HL-60 (cell line): ENCODE results near the gene NCSTN.

Experiments used
- GABPA ChIP-seq: IDR thresholded peaks from 2 replicates; pipeline ENCODE4 v1.6.1; 2012; ENCODE audit warnings: low read depth
- POLR2AphosphoS5 ChIP-seq: IDR thresholded peaks from 2 replicates; pipeline ENCODE4 v1.6.1; 2012; ENCODE audit warnings: low read depth
- REST ChIP-seq: IDR thresholded peaks from 2 replicates; pipeline ENCODE4 v1.6.1; 2012; ENCODE audit warnings: low read depth; ENCODE audit not compliant: insufficient replicate concordance
- SPI1 ChIP-seq: IDR thresholded peaks from 2 replicates; pipeline ENCODE4 v1.6.1; 2012; ENCODE audit warnings: low read depth, mild to moderate bottlenecking, borderline replicate concordance
- TF ChIP-seq, protein P1 (sequence below): IDR thresholded peaks from one replicate; pipeline ENCODE4 v1.5.1; 2011; ENCODE audit warnings: low read length, control low read depth, inconsistent platforms; ENCODE audit not compliant: insufficient read depth

- TF ChIP-seq REST (no peak), SPI1 (no peak), POLR2AphosphoS5 (no peak), GABPA (no peak)
- TF ChIP-seq, protein P1, sequence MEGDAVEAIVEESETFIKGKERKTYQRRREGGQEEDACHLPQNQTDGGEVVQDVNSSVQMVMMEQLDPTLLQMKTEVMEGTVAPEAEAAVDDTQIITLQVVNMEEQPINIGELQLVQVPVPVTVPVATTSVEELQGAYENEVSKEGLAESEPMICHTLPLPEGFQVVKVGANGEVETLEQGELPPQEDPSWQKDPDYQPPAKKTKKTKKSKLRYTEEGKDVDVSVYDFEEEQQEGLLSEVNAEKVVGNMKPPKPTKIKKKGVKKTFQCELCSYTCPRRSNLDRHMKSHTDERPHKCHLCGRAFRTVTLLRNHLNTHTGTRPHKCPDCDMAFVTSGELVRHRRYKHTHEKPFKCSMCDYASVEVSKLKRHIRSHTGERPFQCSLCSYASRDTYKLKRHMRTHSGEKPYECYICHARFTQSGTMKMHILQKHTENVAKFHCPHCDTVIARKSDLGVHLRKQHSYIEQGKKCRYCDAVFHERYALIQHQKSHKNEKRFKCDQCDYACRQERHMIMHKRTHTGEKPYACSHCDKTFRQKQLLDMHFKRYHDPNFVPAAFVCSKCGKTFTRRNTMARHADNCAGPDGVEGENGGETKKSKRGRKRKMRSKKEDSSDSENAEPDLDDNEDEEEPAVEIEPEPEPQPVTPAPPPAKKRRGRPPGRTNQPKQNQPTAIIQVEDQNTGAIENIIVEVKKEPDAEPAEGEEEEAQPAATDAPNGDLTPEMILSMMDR, result no peak
These were observed 24.3 kb downstream of the NCSTN start for GRCh38 chr1:160367516-160367900.
